ENCODE measurements around the gene POLA2. TPM values are rescaled to one million over a fixed set of nuclear protein-coding genes. Genes with fewer than 3 reads are reported as not detected.

Gene POLA2
- total and polyA plus RNA-seq, 5 donors = 5.7 to 13.1 (median 6.8) TPM

GRCh38 chr11:65334696-65335295 lies 73.0 kb downstream of the POLA2 start:
- Histone ChIP-seq H3K4me1 (ENCODE audit: control insufficient read depth, insufficient read depth, low read length) (peaks cover 6% of the 10 kb centered on the region), H3K27me3 (ENCODE audit: control insufficient read depth, insufficient read depth) (no peaks in the 10 kb centered on the region), H3K9me3 (ENCODE audit: control insufficient read depth, low read length) (no peaks in the 10 kb centered on the region), H3K27ac (ENCODE audit: low read length) (peak overlapping the region; percentile 26), H3K4me3 (ENCODE audit: low read length) (peak overlapping the region; percentile 58)
- no peak for DNase-seq
- intact Hi-C loops (cut with DNase I) = loop anchor here in 1 of 4 donors (5.0 kb wide), 1 partner anchor 57 kb away; no protein-coding TSS in a partner anchor
- 15% methylated on average over 5 of the region's 5 CpGs for WGBS
- ATAC-seq = no peak

GRCh38 chr11:65338676-65339075 lies 76.9 kb downstream of the POLA2 start:
- Histone ChIP-seq H3K27me3 (ENCODE audit: control insufficient read depth, insufficient read depth) (no peaks in the 10 kb centered on the region), H3K9me3 (ENCODE audit: control insufficient read depth, low read length) (no peaks in the 10 kb centered on the region), H3K4me3 (ENCODE audit: low read length) (no peak overlapping the region), H3K27ac (ENCODE audit: low read length) (no peak overlapping the region), H3K4me1 (ENCODE audit: control insufficient read depth, insufficient read depth, low read length) (peaks cover 6% of the 10 kb centered on the region)
- ATAC-seq (no peak), DNase-seq (no peak)
- 82% methylated on average over 7 of the region's 7 CpGs for WGBS
- intact Hi-C loops (cut with DNase I) = no loop called here

- WGBS = 90% methylated on average over 11 of the region's 11 CpGs
- Histone ChIP-seq H3K27me3 (ENCODE audit: control insufficient read depth, insufficient read depth) (no peaks in the 10 kb centered on the region), H3K27ac (ENCODE audit: low read length) (no peak overlapping the region), H3K4me3 (ENCODE audit: low read length) (no peak overlapping the region), H3K9me3 (ENCODE audit: control insufficient read depth, low read length) (no peaks in the 10 kb centered on the region), H3K4me1 (ENCODE audit: control insufficient read depth, insufficient read depth, low read length) (peaks cover 6% of the 10 kb centered on the region)
- ATAC-seq (no peak), DNase-seq (no peak)
- intact Hi-C loops (cut with DNase I) = no loop called here
Measured at GRCh38 chr11:65340226-65340625, 78.5 kb downstream of the POLA2 start.

- ATAC-seq = no peak
- 83% methylated on average over 3 of the region's 3 CpGs for WGBS
- Histone ChIP-seq H3K27me3 (ENCODE audit: control insufficient read depth, insufficient read depth) (no peaks in the 10 kb centered on the region), H3K4me3 (ENCODE audit: low read length) (no peak overlapping the region), H3K27ac (ENCODE audit: low read length) (no peak overlapping the region), H3K9me3 (ENCODE audit: control insufficient read depth, low read length) (no peaks in the 10 kb centered on the region), H3K4me1 (ENCODE audit: control insufficient read depth, insufficient read depth, low read length) (peaks cover 6% of the 10 kb centered on the region)
- intact Hi-C loops (cut with DNase I) = no loop called here
- DNase-seq = no peak
Measured at GRCh38 chr11:65341856-65342255, 80.1 kb downstream of the POLA2 start.

Other genes starting within 250 kb of the POLA2 start
- 100 to 1,000 TPM; 117 to 144 (median 130) TPM for gene ARL2, start 247.8 kb upstream of the POLA2 start, total RNA-seq
- 179 TPM for gene ARL2, start 247.8 kb upstream of the POLA2 start, polyA plus RNA-seq
- gene SNX15, start 234.5 kb upstream of the POLA2 start, total RNA-seq = 10 to 100 TPM; 14.3 to 25.2 (median 19.9) TPM
- gene SNX15, start 234.5 kb upstream of the POLA2 start, polyA plus RNA-seq = 16.7 TPM
- gene SAC3D1, start 220.8 kb upstream of the POLA2 start, total RNA-seq = 1 to 10 TPM; 4.2 to 7.7 (median 6.4) TPM
- 6.4 TPM for gene SAC3D1, start 220.8 kb upstream of the POLA2 start, polyA plus RNA-seq
- 1 to 10 TPM; 8.1 to 9.8 (median 8.8) TPM for gene NAALADL1, start 203.4 kb upstream of the POLA2 start, total RNA-seq
- 7.1 TPM for gene NAALADL1, start 203.4 kb upstream of the POLA2 start, polyA plus RNA-seq
- 1 to 10 TPM in 2 of 4 donors, under 1 TPM in 2; 0.22 to 1.6 (median 1.3) TPM for gene CDCA5, start 177.9 kb upstream of the POLA2 start, total RNA-seq
- gene CDCA5, start 177.9 kb upstream of the POLA2 start, polyA plus RNA-seq = 0.50 TPM
- 10 to 100 TPM; 25.6 to 27.3 (median 26.3) TPM for gene ZFPL1, start 177.7 kb upstream of the POLA2 start, total RNA-seq
- gene ZFPL1, start 177.7 kb upstream of the POLA2 start, polyA plus RNA-seq = 32.6 TPM
- gene VPS51, start 165.7 kb upstream of the POLA2 start, total RNA-seq = 10 to 100 TPM; 68.0 to 80.9 (median 79.1) TPM
- 67.1 TPM for gene VPS51, start 165.7 kb upstream of the POLA2 start, polyA plus RNA-seq
- gene TM7SF2, start 150.1 kb upstream of the POLA2 start, total RNA-seq = 10 to 100 TPM; 45.7 to 91.5 (median 52.3) TPM
- gene TM7SF2, start 150.1 kb upstream of the POLA2 start, polyA plus RNA-seq = 63.5 TPM
- 1 to 10 TPM; 6.4 to 9.2 (median 7.8) TPM for gene ZNHIT2, start 144.3 kb upstream of the POLA2 start, total RNA-seq
- 11.6 TPM for gene ZNHIT2, start 144.3 kb upstream of the POLA2 start, polyA plus RNA-seq
- 100 to 1,000 TPM; 658 to 797 (median 721) TPM for gene FAU, start 139.8 kb upstream of the POLA2 start, total RNA-seq
- gene FAU, start 139.8 kb upstream of the POLA2 start, polyA plus RNA-seq = 686 TPM
- gene MRPL49, start 139.6 kb upstream of the POLA2 start, total RNA-seq = 10 to 100 TPM; 31.1 to 37.7 (median 34.1) TPM
- 24.8 TPM for gene MRPL49, start 139.6 kb upstream of the POLA2 start, polyA plus RNA-seq
- gene SYVN1, start 127.4 kb upstream of the POLA2 start, total RNA-seq = 10 to 100 TPM; 28.5 to 40.7 (median 32.8) TPM
- gene SYVN1, start 127.4 kb upstream of the POLA2 start, polyA plus RNA-seq = 17.4 TPM
- not detected for gene SPDYC, start 91.7 kb upstream of the POLA2 start, total RNA-seq
- gene SPDYC, start 91.7 kb upstream of the POLA2 start, polyA plus RNA-seq = not detected
- 100 to 1,000 TPM in 2 of 4 donors, 10 to 100 TPM in 2; 95.7 to 102 (median 98.8) TPM for gene CAPN1, start 80.0 kb upstream of the POLA2 start, total RNA-seq
- 74.4 TPM for gene CAPN1, start 80.0 kb upstream of the POLA2 start, polyA plus RNA-seq
- 10 to 100 TPM in 2 of 4 donors, 1 to 10 TPM in 2; 9.1 to 21.2 (median 10.7) TPM for gene CDC42EP2, start 52.9 kb downstream of the POLA2 start, total RNA-seq
- gene CDC42EP2, start 52.9 kb downstream of the POLA2 start, polyA plus RNA-seq = 12.2 TPM
- 10 to 100 TPM; 51.9 to 61.6 (median 59.7) TPM for gene DPF2, start 71.9 kb downstream of the POLA2 start, total RNA-seq
- gene DPF2, start 71.9 kb downstream of the POLA2 start, polyA plus RNA-seq = 33.2 TPM
- gene TIGD3, start 92.8 kb downstream of the POLA2 start, total RNA-seq = under 1 TPM in 3 of 4 donors, not detected in 1; 0.14 to 0.23 (median 0.15) TPM
- 0.20 TPM for gene TIGD3, start 92.8 kb downstream of the POLA2 start, polyA plus RNA-seq
- 1 to 10 TPM; 6.1 to 7.7 (median 7.4) TPM for gene SLC25A45, start 120.7 kb downstream of the POLA2 start, total RNA-seq
- 5.5 TPM for gene SLC25A45, start 120.7 kb downstream of the POLA2 start, polyA plus RNA-seq
- gene FRMD8, start 124.7 kb downstream of the POLA2 start, total RNA-seq = 10 to 100 TPM; 12.2 to 16.1 (median 12.9) TPM
- gene FRMD8, start 124.7 kb downstream of the POLA2 start, polyA plus RNA-seq = 9.3 TPM
- 100 to 1,000 TPM; 346 to 441 (median 427) TPM for gene NEAT1, start 160.8 kb downstream of the POLA2 start, total RNA-seq
- gene NEAT1, start 160.8 kb downstream of the POLA2 start, polyA plus RNA-seq = 441 TPM
- gene MALAT1, start 237.1 kb downstream of the POLA2 start, total RNA-seq = 1,000 to 10,000 TPM; 3,773 to 5,353 (median 5,000) TPM
- gene MALAT1, start 237.1 kb downstream of the POLA2 start, polyA plus RNA-seq = 1,948 TPM

All from right cardiac atrium (tissue), 5 donors.